Measurements from ENCODE around the gene MCAM. TPM values are rescaled to one million over a fixed set of nuclear protein-coding genes. Genes with fewer than 3 reads are reported as not detected.

The MCAM gene
- total RNA-seq, 3 donors from 2014 or later (not counting 1 experiment from before 2014, with no cell fraction given) = 0.11 to 2.0 (median 0.19) TPM

DNA sequence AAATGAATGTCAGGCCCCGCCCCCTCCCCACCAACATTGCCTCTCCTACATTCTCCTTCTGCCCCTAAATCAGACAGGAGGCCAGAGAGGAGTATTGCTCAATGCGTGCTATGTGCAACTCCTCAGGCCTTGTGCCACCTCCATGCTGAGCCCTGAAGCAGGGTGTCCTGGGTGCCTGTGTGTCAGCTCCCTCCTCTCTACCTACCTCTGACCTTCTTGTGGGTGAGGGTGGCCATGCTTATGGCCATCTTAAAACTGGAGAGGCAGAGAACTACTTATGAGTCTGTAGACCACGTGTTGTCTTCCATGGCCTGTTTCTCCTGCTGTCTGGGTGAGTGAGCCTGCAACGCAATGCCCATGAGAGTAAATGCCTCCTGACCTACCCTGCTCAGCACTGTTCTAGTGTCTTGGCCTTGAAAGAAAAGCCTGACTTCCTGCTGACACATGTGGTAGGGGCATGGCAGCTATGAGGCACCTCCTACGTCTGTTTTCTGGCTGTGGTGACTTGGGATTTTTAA lies 10.5 kb downstream of the MCAM start:
- no peaks in the 10 kb centered on the region for H3K4me1 ChIP-seq (ENCODE audit: control insufficient read depth, insufficient read depth, low read length)
- no peak overlapping the region for H3K4me3 Mint-ChIP-seq
- H3K4me1 Mint-ChIP-seq = peaks cover 0 to 5% of the 10 kb centered on the region in 2 donors
- no peak overlapping the region for H3K27ac ChIP-seq (ENCODE audit: low read length)
- TF ChIP-seq, protein P1, sequence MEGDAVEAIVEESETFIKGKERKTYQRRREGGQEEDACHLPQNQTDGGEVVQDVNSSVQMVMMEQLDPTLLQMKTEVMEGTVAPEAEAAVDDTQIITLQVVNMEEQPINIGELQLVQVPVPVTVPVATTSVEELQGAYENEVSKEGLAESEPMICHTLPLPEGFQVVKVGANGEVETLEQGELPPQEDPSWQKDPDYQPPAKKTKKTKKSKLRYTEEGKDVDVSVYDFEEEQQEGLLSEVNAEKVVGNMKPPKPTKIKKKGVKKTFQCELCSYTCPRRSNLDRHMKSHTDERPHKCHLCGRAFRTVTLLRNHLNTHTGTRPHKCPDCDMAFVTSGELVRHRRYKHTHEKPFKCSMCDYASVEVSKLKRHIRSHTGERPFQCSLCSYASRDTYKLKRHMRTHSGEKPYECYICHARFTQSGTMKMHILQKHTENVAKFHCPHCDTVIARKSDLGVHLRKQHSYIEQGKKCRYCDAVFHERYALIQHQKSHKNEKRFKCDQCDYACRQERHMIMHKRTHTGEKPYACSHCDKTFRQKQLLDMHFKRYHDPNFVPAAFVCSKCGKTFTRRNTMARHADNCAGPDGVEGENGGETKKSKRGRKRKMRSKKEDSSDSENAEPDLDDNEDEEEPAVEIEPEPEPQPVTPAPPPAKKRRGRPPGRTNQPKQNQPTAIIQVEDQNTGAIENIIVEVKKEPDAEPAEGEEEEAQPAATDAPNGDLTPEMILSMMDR (IDR thresholded peaks at IDR 0.05) = no peak
- DNase-seq (peak in 1 of 2 donors; percentile 77), ATAC-seq (no peak)
- no peak overlapping the region for H3K27ac Mint-ChIP-seq
- 68% methylated on average over 4 of the region's 5 CpGs for WGBS (ENCODE audit: insufficient coverage)
- H3K27me3 ChIP-seq (ENCODE audit: control insufficient read depth, insufficient read depth, low read length) = no peaks in the 10 kb centered on the region
- peaks cover 37% of the 10 kb centered on the region for H3K36me3 ChIP-seq (ENCODE audit: control insufficient read depth, insufficient read depth, low read length)
- intact Hi-C loops (cut with micrococcal nuclease) = no loop called here
- H3K36me3 Mint-ChIP-seq = peaks cover 19% of the 10 kb centered on the region
- H3K27me3 Mint-ChIP-seq (ENCODE audit: low read depth in 2 of 2) = no peaks in the 10 kb centered on the region
- H3K9me3 ChIP-seq (ENCODE audit: control insufficient read depth, insufficient read depth, low read length) = no peaks in the 10 kb centered on the region
- no peaks in the 10 kb centered on the region for H3K9me3 Mint-ChIP-seq
- no peak overlapping the region for H3K4me3 ChIP-seq (ENCODE audit: low read length)

DNA sequence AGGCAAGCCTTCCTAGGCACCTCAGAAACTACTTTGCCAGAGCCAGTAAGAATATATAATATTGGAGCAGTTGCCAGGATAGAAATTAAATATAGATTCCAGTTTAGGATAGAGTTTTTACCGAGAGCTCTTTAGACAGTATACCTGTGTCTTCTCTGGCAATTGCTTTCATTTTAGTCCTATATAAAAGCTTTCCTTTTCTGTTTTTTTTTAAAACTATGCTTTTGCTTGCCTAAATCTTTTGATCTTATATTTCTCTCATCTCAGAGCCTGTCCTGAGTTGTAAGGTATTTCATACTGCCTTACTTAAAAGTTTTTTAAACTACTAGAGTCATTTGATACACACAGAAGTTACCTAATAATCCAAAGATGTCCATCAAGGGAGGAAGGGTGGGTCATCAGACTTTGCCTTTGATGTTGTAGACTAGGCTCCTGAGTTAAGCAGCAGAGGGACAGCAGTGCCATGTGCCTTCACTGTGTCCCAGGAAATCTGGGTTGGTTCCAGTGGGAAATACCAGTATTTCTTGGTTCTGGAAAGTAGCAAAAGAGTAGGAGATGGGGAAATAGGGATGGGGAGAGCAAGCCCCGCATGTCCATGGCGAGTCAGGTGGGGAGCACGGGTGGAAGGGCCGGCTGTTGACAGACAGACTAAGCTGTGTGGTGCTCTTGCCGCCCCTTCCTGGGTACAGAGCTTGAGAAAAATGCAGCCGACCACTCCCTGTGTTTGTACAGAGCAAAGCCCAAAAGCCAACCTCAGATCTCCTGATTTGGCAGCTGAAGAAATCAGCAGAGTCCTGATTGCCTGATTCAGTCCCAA lies 11.2 kb downstream of the MCAM start:
- H3K27ac ChIP-seq (ENCODE audit: low read length) = no peak overlapping the region

DNA sequence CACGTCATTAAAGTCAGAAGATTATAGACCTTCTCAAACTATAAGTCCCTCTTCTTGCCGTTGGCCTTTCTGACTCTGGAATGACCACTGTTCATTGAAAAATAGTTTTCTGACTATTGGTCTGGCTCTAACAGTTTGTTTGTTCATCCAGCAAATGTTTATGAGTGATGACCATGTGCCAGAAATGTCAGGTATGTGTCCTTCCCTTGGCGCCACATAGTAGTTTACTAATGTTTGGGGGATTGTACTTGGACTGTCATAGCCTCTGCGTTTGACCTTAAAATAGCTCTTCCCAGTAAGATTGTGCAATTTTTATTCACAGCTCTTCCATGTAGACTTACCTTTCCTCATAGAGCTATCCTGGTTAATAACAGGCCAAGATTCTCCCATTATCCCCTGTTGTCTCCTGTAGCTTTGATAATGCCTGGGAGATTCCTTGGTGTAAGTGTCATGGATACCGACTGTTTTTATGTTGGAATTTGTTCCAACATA lies 13.7 kb downstream of the MCAM start:
- DNase-seq (no peak), ATAC-seq (no peak)
- no peaks in the 10 kb centered on the region for H3K4me1 Mint-ChIP-seq
- H3K27me3 Mint-ChIP-seq (ENCODE audit: low read depth in 2 of 2) = no peaks in the 10 kb centered on the region
- Histone ChIP-seq H3K27me3 (ENCODE audit: control insufficient read depth, insufficient read depth, low read length) (no peaks in the 10 kb centered on the region), H3K4me3 (ENCODE audit: low read length) (no peak overlapping the region), H3K27ac (ENCODE audit: low read length) (no peak overlapping the region), H3K4me1 (ENCODE audit: control insufficient read depth, insufficient read depth, low read length) (no peaks in the 10 kb centered on the region), H3K9me3 (ENCODE audit: control insufficient read depth, insufficient read depth, low read length) (no peaks in the 10 kb centered on the region), H3K36me3 (ENCODE audit: control insufficient read depth, insufficient read depth, low read length) (peaks cover 65% of the 10 kb centered on the region)
- TF ChIP-seq, protein P1 (IDR thresholded peaks at IDR 0.05) = no peak
- peaks cover 29% of the 10 kb centered on the region for H3K36me3 Mint-ChIP-seq
- WGBS (ENCODE audit: insufficient coverage) = 97% methylated on average over 5 of the region's 5 CpGs
- no peaks in the 10 kb centered on the region for H3K9me3 Mint-ChIP-seq
- intact Hi-C loops (cut with micrococcal nuclease) = no loop called here
- H3K4me3 Mint-ChIP-seq = no peak overlapping the region
- no peak overlapping the region for H3K27ac Mint-ChIP-seq

More for the DNA sequence above, 11.2 kb downstream of the MCAM start:
- H3K4me1 Mint-ChIP-seq = peaks cover 0 to 5% of the 10 kb centered on the region in 2 donors
- 90% methylated on average over 7 of the region's 7 CpGs for WGBS (ENCODE audit: insufficient coverage)
- peak in 1 of 2 donors; percentile 40 for DNase-seq
- H3K9me3 Mint-ChIP-seq = no peaks in the 10 kb centered on the region
- peak overlapping the region in 1 of 2 donors; percentile 54 for H3K27ac Mint-ChIP-seq
- TF ChIP-seq, protein P1 (IDR thresholded peaks at IDR 0.05) = no peak
- peaks cover 43% of the 10 kb centered on the region for H3K36me3 ChIP-seq (ENCODE audit: control insufficient read depth, insufficient read depth, low read length)
- ATAC-seq = no peak
- H3K27me3 ChIP-seq (ENCODE audit: control insufficient read depth, insufficient read depth, low read length) = no peaks in the 10 kb centered on the region
- H3K27me3 Mint-ChIP-seq (ENCODE audit: low read depth in 2 of 2) = no peaks in the 10 kb centered on the region
- H3K4me3 ChIP-seq (ENCODE audit: low read length) = no peak overlapping the region
- no peaks in the 10 kb centered on the region for H3K9me3 ChIP-seq (ENCODE audit: control insufficient read depth, insufficient read depth, low read length)
- peaks cover 26% of the 10 kb centered on the region for H3K36me3 Mint-ChIP-seq
- intact Hi-C loops (cut with micrococcal nuclease) = no loop called here
- H3K4me1 ChIP-seq (ENCODE audit: control insufficient read depth, insufficient read depth, low read length) = no peaks in the 10 kb centered on the region
- H3K4me3 Mint-ChIP-seq = no peak overlapping the region

Measured in natural killer cell (primary cell).